Esophagus muscularis mucosa (tissue), 4 donors: ENCODE measurements around the gene ALDH1A3. TPM values are rescaled to one million over a fixed set of nuclear protein-coding genes. Genes with fewer than 3 reads are reported as not detected.

ENCODE experiments used
- DNase-seq: peaks from one replicate; pipeline ENCODE4 v3.0.0-alpha.2; 2017; ENCODE audit errors: extremely low spot score
- H3K27ac ChIP-seq, 4 donors: fragments of 200-600 bp; sonication (generic); replicated peaks in 1 of 4; 1 replicate in 3 of 4; 2 replicates in 1 of 4; pipeline ENCODE4 v1.5.1; 2016 to 2019; ENCODE audit warnings: mild to moderate bottlenecking in 1 of 4
- H3K27me3 ChIP-seq, 4 donors: fragments of 200-600 bp; sonication (generic); one replicate each; pipeline versions ENCODE4 v1.5.1 to v1.6.0; 2016 to 2019
- H3K36me3 ChIP-seq, 4 donors: fragments of 200-600 bp; sonication (generic); one replicate each; pipeline ENCODE4 v1.5.1; 2016 to 2019
- H3K4me1 ChIP-seq, 4 donors: fragments of 200-600 bp; sonication (generic); one replicate each; pipeline ENCODE4 v1.5.1; 2016 to 2019
- H3K4me3 ChIP-seq, 4 donors: fragments of 200-600 bp; sonication (generic); 1 replicate in 2 of 4; 2 replicates in 2 of 4; pipeline ENCODE4 v1.5.1; 2016 to 2019; ENCODE audit warnings: mild to moderate bottlenecking in 4 of 4, moderate library complexity in 1 of 4
- H3K9me3 ChIP-seq, 4 donors: fragments of 200-600 bp; sonication (generic); 1 replicate in 3 of 4; 2 replicates in 1 of 4; pipeline ENCODE4 v1.5.1; 2016 to 2019
- CTCF ChIP-seq, 3 experiments: fragments of 200-600 bp in 2 of 3; fragments of 450-650 bp in 1 of 3; sonication (generic) in 2 of 3; IDR thresholded peaks; one replicate each; pipeline ENCODE4 v1.5.1; 2017 to 2019; ENCODE audit warnings: antibody characterized with exemption in 3 of 3, mild to moderate bottlenecking in 2 of 3, moderate library complexity in 1 of 3
- EP300 ChIP-seq: sonication (generic); formaldehyde crosslinking; IDR thresholded peaks from one replicate; pipeline ENCODE4 v1.6.1; 2017; ENCODE audit warnings: antibody characterized with exemption
- POLR2A ChIP-seq: fragments of 450-650 bp; IDR thresholded peaks from one replicate; pipeline ENCODE4 v1.6.1; 2017; ENCODE audit warnings: antibody characterized with exemption, moderate library complexity, mild to moderate bottlenecking, low read depth
- POLR2AphosphoS5 ChIP-seq, 2 donors: sonication (generic); formaldehyde crosslinking; IDR thresholded peaks; one replicate each; pipeline ENCODE4 v1.6.1; 2017; ENCODE audit warnings: antibody characterized with exemption in 2 of 2
- WGBS: methylation state at CpG from one replicate; pipeline ENCODE4 v1.1.5; 2018; 5-methylcytosine and 5-hydroxymethylcytosine counted together
- intact Hi-C: fragments of 100-400 bp; cut with DNase I; formaldehyde crosslinking; loops from one replicate; pipeline ENCODE4 v1.15.1; 2023
- small RNA-seq, 3 donors: library from RNA; depleted of rRNA; stranded (forward); fragments of <200 nt; gene quantifications; one replicate each; pipeline ENCODE3, GENCODE V24; 2016
- total RNA-seq, 4 donors: library from RNA; depleted of rRNA; stranded (reverse); fragments of >200 nt; gene quantifications; one replicate each; pipeline versions ENCODE4 v1.1.0 to v1.2.1, GENCODE V29; 2016

ALDH1A3 gene
- total RNA-seq, 4 donors from 2014 or later = 36.7 to 131 (median 59.4) TPM

- Histone ChIP-seq H3K9me3 (no peaks in the 10 kb centered on the region), H3K27ac (no peak overlapping the region), H3K27me3 (no peaks in the 10 kb centered on the region), H3K4me3 (no peak overlapping the region), H3K36me3 (no peaks in the 10 kb centered on the region), H3K4me1 (peaks cover 0 to 14% (median 3%) of the 10 kb centered on the region in 4 donors)
- DNase-seq = no peak
- WGBS = 73% methylated on average over 14 of the region's 14 CpGs
- TF ChIP-seq POLR2AphosphoS5 (IDR thresholded peaks at IDR 0.05) (no peak), EP300 (no peak), CTCF (IDR thresholded peaks at IDR 0.05) (no peak), POLR2A (no peak)
- intact Hi-C loops = no loop called here
These were observed 79.7 kb downstream of the ALDH1A3 start for GRCh38 chr15:100959066-100960050.

Small RNA genes lying within 50 kb of the gene (small RNA-seq; reads per million reads assigned to genes)
- 0 reads per million in 3 donors for gene AC015712.3

Other genes with a start within 250 kb of the ALDH1A3 start
- 10 to 100 TPM; 11.3 to 18.0 (median 15.4) TPM for gene LRRK1, start 39.5 kb downstream of the ALDH1A3 start, total RNA-seq